Activated naive CD4-positive, alpha-beta T cell treated with anti-CD3 and anti-CD28 coated beads, Interleukin-2, amount 50 U/mL, for 72 hours (primary cell): ENCODE measurements around the gene SRM. TPM values are rescaled to one million over a fixed set of nuclear protein-coding genes. Genes with fewer than 3 reads are reported as not detected.
"Not testable (repeated sequence)": the region's sequence is repeated elsewhere in the genome, so short reads cannot be mapped to it uniquely, and the experiment has no call there.

ENCODE experiments used
- ATAC-seq, 2 donors: fragments of 150-1000 bp; cut with Tn5 transposase; 2 replicates each; pipeline ENCODE4 v1.10.0; 2021; ENCODE audit warnings: mild to moderate bottlenecking in 2 of 2, moderate library complexity in 2 of 2
- DNase-seq, 2 donors: peaks; one replicate each; pipeline ENCODE4 v3.0.0; 2021 to 2022; ENCODE audit warnings: low spot score in 2 of 2
- H3K27ac Mint-ChIP-seq, 2 donors: one replicate each; pipeline ENCODE4 v1.8.0; 2022; ENCODE audit warnings: mild to moderate bottlenecking in 2 of 2, mixed read lengths in 2 of 2
- H3K36me3 Mint-ChIP-seq, 2 donors: one replicate each; pipeline ENCODE4 v1.8.0; 2022; ENCODE audit warnings: mixed read lengths in 2 of 2
- H3K9me3 Mint-ChIP-seq, 2 donors: one replicate each; pipeline ENCODE4 v1.8.0; 2022; ENCODE audit warnings: mixed read lengths in 2 of 2
- total RNA-seq, 2 donors: library from RNA; stranded (reverse); gene quantifications; one replicate each; pipeline ENCODE4 v1.2.3, GENCODE V29; 2022

SRM gene
- total RNA-seq = 100 to 1,000 TPM; 107 to 148 TPM

GRCh38 chr1:11059968-11060830 lies at the start of gene SRM:
SRM (minus strand) TSS chr1:11060018; CDS start chr1:11059943, 75 bp downstream.
- H3K36me3 Mint-ChIP-seq = peaks cover 25 to 33% of the 10 kb centered on the region in 2 donors
- peak within 1 kb of the TSS; percentile 95 to 99 for H3K27ac Mint-ChIP-seq
- H3K9me3 Mint-ChIP-seq = no peaks in the 10 kb centered on the region
- DNase-seq (peak; percentile 94 to 95), ATAC-seq (peak; percentile 97)

- Mint-ChIP-seq H3K36me3 (peaks cover 4% of the 10 kb centered on the region in 2 donors), H3K9me3 (no peaks in the 10 kb centered on the region), H3K27ac (no peak overlapping the region)
- no peak for DNase-seq
- ATAC-seq = no peak
These were observed 49.4 kb upstream of the SRM start for GRCh38 chr1:11109047-11109760.

- no peaks in the 10 kb centered on the region for H3K9me3 Mint-ChIP-seq
- peak overlapping the region in 1 of 2 donors; percentile 3 for H3K27ac Mint-ChIP-seq
- peaks cover 0 to 4% of the 10 kb centered on the region in 2 donors for H3K36me3 Mint-ChIP-seq
- no peak for DNase-seq
- no peak for ATAC-seq
These were observed 47.8 kb upstream of the SRM start for GRCh38 chr1:11107599-11107998.

GRCh38 chr1:11105586-11105985 lies 45.8 kb upstream of the SRM start:
- ATAC-seq (no peak), DNase-seq (no peak)
- Mint-ChIP-seq H3K9me3 (no peaks in the 10 kb centered on the region), H3K36me3 (peaks cover 0 to 10% of the 10 kb centered on the region in 2 donors), H3K27ac (peak overlapping the region in 1 of 2 donors; percentile 56)

GRCh38 chr1:11101347-11101746 lies 41.5 kb upstream of the SRM start:
- Mint-ChIP-seq H3K9me3 (no peaks in the 10 kb centered on the region), H3K36me3 (peaks cover 13 to 14% of the 10 kb centered on the region in 2 donors), H3K27ac (peak overlapping the region; percentile 16 to 92)
- DNase-seq (no peak), ATAC-seq (no peak)

- not testable (repeated sequence) for ATAC-seq, H3K9me3 Mint-ChIP-seq, DNase-seq
- Mint-ChIP-seq H3K27ac (peak overlapping the region in 1 of 2 donors; percentile 16), H3K36me3 (peaks cover 14% of the 10 kb centered on the region in 2 donors)
These were observed 41.0 kb upstream of the SRM start for GRCh38 chr1:11100806-11101205.

- Mint-ChIP-seq H3K36me3 (peaks cover 14 to 20% of the 10 kb centered on the region in 2 donors), H3K9me3 (no peaks in the 10 kb centered on the region), H3K27ac (peak overlapping the region; percentile 86 to 94)
- DNase-seq = no peak
- no peak for ATAC-seq
These were observed 40.3 kb upstream of the SRM start for GRCh38 chr1:11100149-11100493.

GRCh38 chr1:11099310-11100148 lies 39.7 kb upstream of the SRM start, which contains the start of gene EXOSC10:
EXOSC10 (minus strand) TSS chr1:11099869; CDS start chr1:11099831, 38 bp downstream.
- Mint-ChIP-seq H3K27ac (peak within 1 kb of the TSS; percentile 86 to 96), H3K36me3 (peaks cover 14 to 20% of the 10 kb centered on the region in 2 donors), H3K9me3 (no peaks in the 10 kb centered on the region)
- DNase-seq (peak; percentile 95 to 98), ATAC-seq (peak; percentile 96 to 97)

- no peaks in the 10 kb centered on the region for H3K9me3 Mint-ChIP-seq
- peak overlapping the region; percentile 86 to 96 for H3K27ac Mint-ChIP-seq
- peaks cover 14 to 20% of the 10 kb centered on the region in 2 donors for H3K36me3 Mint-ChIP-seq
- no peak for ATAC-seq
- DNase-seq = no peak
These were observed 39.1 kb upstream of the SRM start for GRCh38 chr1:11098931-11099309.

GRCh38 chr1:11083784-11084183 lies 24.0 kb upstream of the SRM start:
- H3K36me3 Mint-ChIP-seq = peaks cover 16 to 22% of the 10 kb centered on the region in 2 donors
- H3K9me3 Mint-ChIP-seq, ATAC-seq, H3K27ac Mint-ChIP-seq, DNase-seq: not testable (repeated sequence)

GRCh38 chr1:11080931-11081330 lies 21.1 kb upstream of the SRM start:
- DNase-seq (no peak), ATAC-seq (no peak)
- H3K27ac Mint-ChIP-seq = no peak overlapping the region
- peaks cover under 1 to 17% of the 10 kb centered on the region in 2 donors for H3K36me3 Mint-ChIP-seq
- no peaks in the 10 kb centered on the region for H3K9me3 Mint-ChIP-seq

- Mint-ChIP-seq H3K36me3 (peaks cover 0 to 17% of the 10 kb centered on the region in 2 donors), H3K9me3 (no peaks in the 10 kb centered on the region), H3K27ac (peak overlapping the region in 1 of 2 donors; percentile 54)
- no peak for ATAC-seq
- no peak for DNase-seq
These were observed 18.8 kb upstream of the SRM start for GRCh38 chr1:11078631-11079030.

- not testable (repeated sequence) for H3K9me3 Mint-ChIP-seq, DNase-seq
- Mint-ChIP-seq H3K27ac (peak overlapping the region in 1 of 2 donors; percentile 41), H3K36me3 (peaks cover 11 to 29% of the 10 kb centered on the region in 2 donors)
- ATAC-seq = peak; percentile 34 to 64
These were observed 13.6 kb upstream of the SRM start for GRCh38 chr1:11073398-11073797.

GRCh38 chr1:11072216-11072917 lies 12.5 kb upstream of the SRM start:
- peak overlapping the region in 1 of 2 donors; percentile 94 for H3K27ac Mint-ChIP-seq
- no peaks in the 10 kb centered on the region for H3K9me3 Mint-ChIP-seq
- peaks cover 11 to 30% of the 10 kb centered on the region in 2 donors for H3K36me3 Mint-ChIP-seq
- no peak for ATAC-seq
- peak in 1 of 2 donors; percentile 21 for DNase-seq

GRCh38 chr1:11071463-11072215 lies 11.8 kb upstream of the SRM start:
- ATAC-seq (no peak), DNase-seq (peak in 1 of 2 donors; percentile 48)

More at GRCh38 chr1:11071463-11072215, 11.8 kb upstream of the SRM start:
- H3K36me3 Mint-ChIP-seq = peaks cover 11 to 30% of the 10 kb centered on the region in 2 donors
- H3K9me3 Mint-ChIP-seq = no peaks in the 10 kb centered on the region
- peak overlapping the region; percentile 59 to 94 for H3K27ac Mint-ChIP-seq
